Measurements from ENCODE around the gene MYRF.

Gene MYRF

DNA sequence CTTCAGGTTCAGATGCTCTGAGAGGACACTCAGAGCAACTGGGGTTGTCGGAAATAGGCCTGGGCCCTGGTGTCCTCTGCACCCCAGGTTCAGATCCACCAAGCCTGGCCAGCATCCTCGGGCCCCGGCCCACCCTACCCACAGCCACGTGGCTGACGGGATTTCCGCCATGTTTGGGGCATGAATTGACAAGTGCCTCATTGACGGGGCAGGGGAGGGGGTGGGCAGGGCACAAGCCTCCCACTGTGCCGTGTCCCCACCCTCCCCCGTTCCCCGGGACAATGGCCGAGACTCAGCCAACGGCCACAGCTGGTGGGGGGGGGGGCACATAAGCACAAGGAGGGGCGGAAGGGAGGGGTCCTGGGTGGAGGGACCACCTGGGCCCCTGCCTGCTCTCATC, 8.5 kb downstream of the MYRF start:
- no peak overlapping the region for H3K27ac ChIP-seq (replicated peaks)
- TF ChIP-seq POLR2AphosphoS5 (IDR thresholded peaks at IDR 0.05; ENCODE audit: low read depth): no peak
- TF ChIP-seq, protein P1, sequence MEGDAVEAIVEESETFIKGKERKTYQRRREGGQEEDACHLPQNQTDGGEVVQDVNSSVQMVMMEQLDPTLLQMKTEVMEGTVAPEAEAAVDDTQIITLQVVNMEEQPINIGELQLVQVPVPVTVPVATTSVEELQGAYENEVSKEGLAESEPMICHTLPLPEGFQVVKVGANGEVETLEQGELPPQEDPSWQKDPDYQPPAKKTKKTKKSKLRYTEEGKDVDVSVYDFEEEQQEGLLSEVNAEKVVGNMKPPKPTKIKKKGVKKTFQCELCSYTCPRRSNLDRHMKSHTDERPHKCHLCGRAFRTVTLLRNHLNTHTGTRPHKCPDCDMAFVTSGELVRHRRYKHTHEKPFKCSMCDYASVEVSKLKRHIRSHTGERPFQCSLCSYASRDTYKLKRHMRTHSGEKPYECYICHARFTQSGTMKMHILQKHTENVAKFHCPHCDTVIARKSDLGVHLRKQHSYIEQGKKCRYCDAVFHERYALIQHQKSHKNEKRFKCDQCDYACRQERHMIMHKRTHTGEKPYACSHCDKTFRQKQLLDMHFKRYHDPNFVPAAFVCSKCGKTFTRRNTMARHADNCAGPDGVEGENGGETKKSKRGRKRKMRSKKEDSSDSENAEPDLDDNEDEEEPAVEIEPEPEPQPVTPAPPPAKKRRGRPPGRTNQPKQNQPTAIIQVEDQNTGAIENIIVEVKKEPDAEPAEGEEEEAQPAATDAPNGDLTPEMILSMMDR (IDR thresholded peaks at IDR 0.05; ENCODE audit: insufficient read depth, low read length): no peak
- TF ChIP-seq, protein P2, sequence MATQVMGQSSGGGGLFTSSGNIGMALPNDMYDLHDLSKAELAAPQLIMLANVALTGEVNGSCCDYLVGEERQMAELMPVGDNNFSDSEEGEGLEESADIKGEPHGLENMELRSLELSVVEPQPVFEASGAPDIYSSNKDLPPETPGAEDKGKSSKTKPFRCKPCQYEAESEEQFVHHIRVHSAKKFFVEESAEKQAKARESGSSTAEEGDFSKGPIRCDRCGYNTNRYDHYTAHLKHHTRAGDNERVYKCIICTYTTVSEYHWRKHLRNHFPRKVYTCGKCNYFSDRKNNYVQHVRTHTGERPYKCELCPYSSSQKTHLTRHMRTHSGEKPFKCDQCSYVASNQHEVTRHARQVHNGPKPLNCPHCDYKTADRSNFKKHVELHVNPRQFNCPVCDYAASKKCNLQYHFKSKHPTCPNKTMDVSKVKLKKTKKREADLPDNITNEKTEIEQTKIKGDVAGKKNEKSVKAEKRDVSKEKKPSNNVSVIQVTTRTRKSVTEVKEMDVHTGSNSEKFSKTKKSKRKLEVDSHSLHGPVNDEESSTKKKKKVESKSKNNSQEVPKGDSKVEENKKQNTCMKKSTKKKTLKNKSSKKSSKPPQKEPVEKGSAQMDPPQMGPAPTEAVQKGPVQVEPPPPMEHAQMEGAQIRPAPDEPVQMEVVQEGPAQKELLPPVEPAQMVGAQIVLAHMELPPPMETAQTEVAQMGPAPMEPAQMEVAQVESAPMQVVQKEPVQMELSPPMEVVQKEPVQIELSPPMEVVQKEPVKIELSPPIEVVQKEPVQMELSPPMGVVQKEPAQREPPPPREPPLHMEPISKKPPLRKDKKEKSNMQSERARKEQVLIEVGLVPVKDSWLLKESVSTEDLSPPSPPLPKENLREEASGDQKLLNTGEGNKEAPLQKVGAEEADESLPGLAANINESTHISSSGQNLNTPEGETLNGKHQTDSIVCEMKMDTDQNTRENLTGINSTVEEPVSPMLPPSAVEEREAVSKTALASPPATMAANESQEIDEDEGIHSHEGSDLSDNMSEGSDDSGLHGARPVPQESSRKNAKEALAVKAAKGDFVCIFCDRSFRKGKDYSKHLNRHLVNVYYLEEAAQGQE (IDR thresholded peaks at IDR 0.05; ENCODE audit: insufficient replicate concordance, low read depth): no peak
- TF ChIP-seq GABPA (IDR thresholded peaks at IDR 0.05; ENCODE audit: low read depth): no peak
- TF ChIP-seq SPI1 (IDR thresholded peaks at IDR 0.05; ENCODE audit: borderline replicate concordance, low read depth): no peak
- peaks cover 3% of the 10 kb centered on the region for H3K27me3 ChIP-seq (ENCODE audit: insufficient read depth, poor library complexity, severe bottlenecking)
- DNase-seq (ENCODE audit: low read depth in 1 of 2, low spot score in 1 of 2): no peak
- H3K4me3 ChIP-seq (replicated peaks; ENCODE audit: insufficient read depth, low read length): no peak overlapping the region

DNA sequence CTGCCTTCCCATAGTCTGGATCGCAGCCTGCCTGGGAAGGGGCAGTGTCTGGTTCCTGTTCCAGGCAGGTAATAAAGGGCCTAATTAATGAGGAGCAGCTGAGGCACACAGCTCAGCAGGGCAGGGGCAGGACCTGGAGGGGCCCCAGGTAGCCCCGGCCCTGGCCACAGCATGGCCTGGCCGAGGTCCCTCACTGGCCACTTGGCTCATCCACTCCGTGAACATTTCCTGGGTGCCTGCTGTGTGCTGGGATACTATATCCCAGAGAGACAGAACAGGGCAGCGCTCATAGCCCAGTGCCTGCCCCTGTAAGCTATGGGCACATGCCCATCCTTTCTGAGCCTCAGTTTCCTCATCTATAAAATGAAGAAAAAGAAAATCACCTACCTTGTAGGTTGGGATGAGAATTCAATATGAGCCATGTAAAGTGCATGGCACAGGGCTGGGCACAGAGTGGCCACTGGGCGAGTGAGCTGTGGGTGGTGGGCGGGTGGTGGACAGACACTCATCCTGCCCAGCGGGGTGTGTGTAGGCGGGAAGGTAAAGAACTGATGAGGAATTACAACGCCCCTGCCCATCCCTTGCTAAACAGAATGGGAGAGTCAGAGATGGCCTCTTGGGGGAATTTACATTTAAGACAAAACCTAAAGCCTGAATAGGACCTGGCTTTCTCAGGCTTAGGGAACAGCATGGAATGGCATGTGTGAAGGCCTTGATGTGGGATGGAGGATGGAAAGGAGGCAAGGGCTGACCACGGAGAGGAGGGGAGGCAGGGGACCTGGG, 9.2 kb downstream of the MYRF start:
- Histone ChIP-seq H3K4me3 (replicated peaks; ENCODE audit: insufficient read depth, low read length) (no peak overlapping the region), H3K27me3 (ENCODE audit: insufficient read depth, poor library complexity, severe bottlenecking) (peaks cover 3% of the 10 kb centered on the region), H3K27ac (replicated peaks) (no peak overlapping the region)
- TF ChIP-seq, protein P1 (IDR thresholded peaks at IDR 0.05; ENCODE audit: insufficient read depth, low read length): no peak
- TF ChIP-seq GABPA (IDR thresholded peaks at IDR 0.05; ENCODE audit: low read depth): no peak
- DNase-seq (ENCODE audit: low read depth in 1 of 2, low spot score in 1 of 2): no peak

DNA sequence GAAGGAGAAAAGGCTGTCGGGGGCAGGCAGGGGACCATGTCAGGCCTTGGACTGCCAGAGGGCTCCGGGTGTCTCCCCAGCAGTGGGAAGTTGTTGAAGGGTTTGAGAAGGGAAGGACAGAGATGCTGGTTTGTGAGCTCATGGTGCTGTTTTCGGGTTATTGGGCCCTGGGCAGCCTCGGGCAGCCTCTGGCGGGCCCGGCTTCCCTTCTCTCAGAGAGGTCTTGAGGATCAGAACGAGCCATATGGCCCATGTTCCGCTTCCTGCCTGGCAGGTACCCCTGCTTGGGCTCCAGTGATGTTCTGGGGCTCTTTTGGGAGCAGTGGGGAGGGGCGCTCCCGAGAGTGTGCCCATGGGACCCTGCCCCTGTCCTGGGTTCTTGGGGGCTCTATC, 9.8 kb downstream of the MYRF start:
- H3K27ac ChIP-seq (replicated peaks): no peak overlapping the region
- DNase-seq (ENCODE audit: low read depth in 1 of 2, low spot score in 1 of 2): no peak
- H3K4me3 ChIP-seq (replicated peaks; ENCODE audit: insufficient read depth, low read length): no peak overlapping the region
- peaks cover 3% of the 10 kb centered on the region for H3K27me3 ChIP-seq (ENCODE audit: insufficient read depth, poor library complexity, severe bottlenecking)
- TF ChIP-seq, protein P2 (IDR thresholded peaks at IDR 0.05; ENCODE audit: insufficient replicate concordance, low read depth): no peak
- TF ChIP-seq SPI1 (IDR thresholded peaks at IDR 0.05; ENCODE audit: borderline replicate concordance, low read depth) (no peak), GABPA (IDR thresholded peaks at IDR 0.05; ENCODE audit: low read depth) (no peak), POLR2AphosphoS5 (IDR thresholded peaks at IDR 0.05; ENCODE audit: low read depth) (no peak)
- TF ChIP-seq, protein P1 (IDR thresholded peaks at IDR 0.05; ENCODE audit: insufficient read depth, low read length): no peak

DNA sequence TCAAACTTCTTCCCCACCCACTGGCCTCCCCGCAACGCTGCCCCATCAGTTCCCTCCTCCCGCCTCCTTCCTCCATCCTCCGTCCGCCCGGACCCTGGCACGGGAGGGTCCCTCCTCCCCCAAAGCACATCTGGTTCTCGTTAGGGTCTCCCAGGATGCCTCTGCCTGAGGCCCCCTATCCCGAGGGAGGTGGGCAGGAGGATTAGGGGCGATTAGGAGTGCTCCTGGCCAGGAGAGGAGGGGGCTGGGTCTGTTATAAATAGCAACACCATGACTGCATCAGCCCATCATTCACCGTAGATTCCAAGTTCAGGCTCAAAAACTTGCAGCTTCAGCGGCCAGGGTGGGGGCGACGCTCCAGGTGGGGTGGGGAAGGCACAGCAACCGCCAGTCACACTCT, 10.4 kb downstream of the MYRF start:
- Histone ChIP-seq H3K27me3 (ENCODE audit: insufficient read depth, poor library complexity, severe bottlenecking) (peaks cover 3% of the 10 kb centered on the region), H3K4me3 (replicated peaks; ENCODE audit: insufficient read depth, low read length) (no peak overlapping the region), H3K27ac (replicated peaks) (no peak overlapping the region)
- DNase-seq (ENCODE audit: low read depth in 1 of 2, low spot score in 1 of 2): no peak
- no peak for TF ChIP-seq SPI1 (IDR thresholded peaks at IDR 0.05; ENCODE audit: borderline replicate concordance, low read depth)
- TF ChIP-seq, protein P1 (IDR thresholded peaks at IDR 0.05; ENCODE audit: insufficient read depth, low read length): no peak
- TF ChIP-seq, protein P2 (IDR thresholded peaks at IDR 0.05; ENCODE audit: insufficient replicate concordance, low read depth): no peak

All from HL-60 (cell line).